HL-60 (cell line): Measurements from ENCODE around the gene LAMA5.

Experiments used
- DNase-seq, 2 experiments: peaks; one replicate each; pipeline ENCODE4 v3.0.0-alpha.2; 2010 to 2020; ENCODE audit warnings: low read depth in 1 of 2, low spot score in 1 of 2
- H3K27ac ChIP-seq: fragments of 250-450 bp; sonication (Bioruptor Pico); replicated peaks from 2 replicates; pipeline ENCODE4 v1.5.1; 2020; ENCODE audit warnings: mild to moderate bottlenecking, moderate library complexity
- H3K27me3 ChIP-seq: fragments of 250-450 bp; sonication (Bioruptor Pico); 2 replicates; pipeline ENCODE4 v1.5.1; 2021; ENCODE audit warnings: mild to moderate bottlenecking, moderate library complexity; ENCODE audit not compliant: insufficient read depth, poor library complexity, severe bottlenecking
- H3K4me3 ChIP-seq: replicated peaks from 2 replicates; pipeline ENCODE4 v1.5.1; 2011; ENCODE audit warnings: mild to moderate bottlenecking, control low read depth, low read length; ENCODE audit not compliant: insufficient read depth
- GABPA ChIP-seq: IDR thresholded peaks from 2 replicates; pipeline ENCODE4 v1.6.1; 2012; ENCODE audit warnings: low read depth
- POLR2AphosphoS5 ChIP-seq: IDR thresholded peaks from 2 replicates; pipeline ENCODE4 v1.6.1; 2012; ENCODE audit warnings: low read depth
- REST ChIP-seq: IDR thresholded peaks from 2 replicates; pipeline ENCODE4 v1.6.1; 2012; ENCODE audit warnings: low read depth; ENCODE audit not compliant: insufficient replicate concordance
- SPI1 ChIP-seq: IDR thresholded peaks from 2 replicates; pipeline ENCODE4 v1.6.1; 2012; ENCODE audit warnings: low read depth, mild to moderate bottlenecking, borderline replicate concordance
- TF ChIP-seq, protein P1 (sequence below): IDR thresholded peaks from one replicate; pipeline ENCODE4 v1.5.1; 2011; ENCODE audit warnings: low read length, control low read depth, inconsistent platforms; ENCODE audit not compliant: insufficient read depth

Gene LAMA5

GRCh38 chr20:62367633-62368391 lies 700 bp upstream of the LAMA5 start:
- Histone ChIP-seq H3K27me3 (peaks cover 31% of the 10 kb centered on the region), H3K4me3 (peak overlapping the region; percentile 25), H3K27ac (no peak overlapping the region)
- peak in 1 of 2 experiments; percentile 21 for DNase-seq
- no peak for TF ChIP-seq GABPA
- TF ChIP-seq, protein P1, sequence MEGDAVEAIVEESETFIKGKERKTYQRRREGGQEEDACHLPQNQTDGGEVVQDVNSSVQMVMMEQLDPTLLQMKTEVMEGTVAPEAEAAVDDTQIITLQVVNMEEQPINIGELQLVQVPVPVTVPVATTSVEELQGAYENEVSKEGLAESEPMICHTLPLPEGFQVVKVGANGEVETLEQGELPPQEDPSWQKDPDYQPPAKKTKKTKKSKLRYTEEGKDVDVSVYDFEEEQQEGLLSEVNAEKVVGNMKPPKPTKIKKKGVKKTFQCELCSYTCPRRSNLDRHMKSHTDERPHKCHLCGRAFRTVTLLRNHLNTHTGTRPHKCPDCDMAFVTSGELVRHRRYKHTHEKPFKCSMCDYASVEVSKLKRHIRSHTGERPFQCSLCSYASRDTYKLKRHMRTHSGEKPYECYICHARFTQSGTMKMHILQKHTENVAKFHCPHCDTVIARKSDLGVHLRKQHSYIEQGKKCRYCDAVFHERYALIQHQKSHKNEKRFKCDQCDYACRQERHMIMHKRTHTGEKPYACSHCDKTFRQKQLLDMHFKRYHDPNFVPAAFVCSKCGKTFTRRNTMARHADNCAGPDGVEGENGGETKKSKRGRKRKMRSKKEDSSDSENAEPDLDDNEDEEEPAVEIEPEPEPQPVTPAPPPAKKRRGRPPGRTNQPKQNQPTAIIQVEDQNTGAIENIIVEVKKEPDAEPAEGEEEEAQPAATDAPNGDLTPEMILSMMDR = no peak
- TF ChIP-seq REST = no peak
- no peak for TF ChIP-seq POLR2AphosphoS5
- TF ChIP-seq SPI1 = no peak

DNA sequence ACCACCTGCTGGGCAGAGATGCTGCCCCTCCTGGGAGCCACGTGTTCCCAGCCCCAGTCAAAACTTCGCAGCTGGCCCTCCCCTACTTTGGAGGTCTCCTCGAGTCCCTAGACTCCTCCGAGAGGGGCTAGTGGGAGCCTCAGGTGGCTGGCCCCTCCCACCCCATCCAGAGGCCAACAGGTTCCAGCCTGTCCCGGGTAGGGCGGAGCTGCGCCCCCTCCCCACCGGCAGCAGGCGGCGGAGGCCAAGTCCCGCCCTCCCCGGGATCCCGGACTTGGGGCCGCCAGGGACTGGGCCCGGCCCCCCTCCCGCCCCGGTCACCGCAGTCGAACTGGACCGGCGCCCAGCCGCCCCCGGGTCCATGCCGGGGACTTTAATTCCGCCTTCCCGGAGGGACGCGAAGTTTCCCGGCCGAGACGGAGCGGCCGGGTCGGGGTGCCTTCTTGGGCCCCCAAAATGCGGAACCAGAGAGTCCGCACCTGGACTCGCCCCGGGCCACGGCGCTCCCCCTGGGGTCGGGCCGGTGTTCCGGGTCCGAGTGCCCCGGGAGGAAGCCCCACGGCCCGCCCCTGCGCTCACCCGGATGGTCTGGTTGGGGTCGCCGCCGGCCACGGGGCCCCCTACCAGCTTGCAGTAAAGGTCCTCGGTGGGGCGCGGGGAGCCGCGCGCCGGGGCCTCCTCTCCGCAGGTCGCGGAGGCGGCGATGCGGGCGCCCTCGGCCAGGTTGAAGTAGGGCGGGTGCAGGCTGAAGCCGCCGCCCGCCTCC lies 559 bp downstream of the LAMA5 start:
- no peak for TF ChIP-seq GABPA
- TF ChIP-seq, protein P1 = no peak
- no peak for TF ChIP-seq REST
- TF ChIP-seq SPI1 = no peak
- TF ChIP-seq POLR2AphosphoS5 = no peak
- no peak for DNase-seq
- Histone ChIP-seq H3K4me3 (peak overlapping the region; percentile 38), H3K27me3 (peaks cover 31% of the 10 kb centered on the region), H3K27ac (no peak overlapping the region)

GRCh38 chr20:62365814-62366369 lies 1.2 kb downstream of the LAMA5 start:
- no peak overlapping the region for H3K27ac ChIP-seq
- peaks cover 31% of the 10 kb centered on the region for H3K27me3 ChIP-seq
- no peak for DNase-seq
- no peak overlapping the region for H3K4me3 ChIP-seq
- TF ChIP-seq REST = no peak
- no peak for TF ChIP-seq POLR2AphosphoS5
- TF ChIP-seq, protein P1 = no peak
- no peak for TF ChIP-seq GABPA
- no peak for TF ChIP-seq SPI1
